NCI-H2171 (cell line): ENCODE measurements around the gene GNB2.
A peak's percentile ranks its signal among the peaks of the same experiment; 100 is the strongest.
"Not testable (repeated sequence)": the region's sequence is repeated elsewhere in the genome, so short reads cannot be mapped to it uniquely, and the experiment has no call there.

Experiments used
- DNase-seq: peaks from one replicate; lab custom pipeline; 2025; lab: John Stamatoyannopoulos, UW

Gene GNB2

DNA sequence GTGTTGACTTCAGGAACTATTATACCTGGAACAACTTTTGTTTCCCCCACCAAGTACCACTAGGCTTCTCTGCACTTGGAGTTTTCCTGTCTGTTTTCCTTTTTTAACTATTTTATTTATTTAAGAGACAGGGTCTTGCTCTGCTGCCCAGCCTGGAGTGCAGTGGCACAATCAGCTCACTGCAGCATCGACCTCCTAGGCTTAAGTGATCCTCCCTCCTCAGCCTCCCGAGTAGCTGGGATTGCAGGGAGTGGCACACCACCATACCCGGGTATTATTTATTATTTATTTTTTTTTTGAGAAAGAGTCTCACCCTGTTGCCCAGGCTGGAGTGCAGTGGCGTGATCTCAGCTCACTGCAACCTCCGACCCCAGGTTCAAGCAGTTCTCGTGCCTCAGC lies 22.6 kb downstream of the GNB2 start:
- DNase-seq, result no peak

- no peak for DNase-seq
Observed at GRCh38 chr7:100699018-100699417, 25.5 kb downstream of the GNB2 start.

DNA sequence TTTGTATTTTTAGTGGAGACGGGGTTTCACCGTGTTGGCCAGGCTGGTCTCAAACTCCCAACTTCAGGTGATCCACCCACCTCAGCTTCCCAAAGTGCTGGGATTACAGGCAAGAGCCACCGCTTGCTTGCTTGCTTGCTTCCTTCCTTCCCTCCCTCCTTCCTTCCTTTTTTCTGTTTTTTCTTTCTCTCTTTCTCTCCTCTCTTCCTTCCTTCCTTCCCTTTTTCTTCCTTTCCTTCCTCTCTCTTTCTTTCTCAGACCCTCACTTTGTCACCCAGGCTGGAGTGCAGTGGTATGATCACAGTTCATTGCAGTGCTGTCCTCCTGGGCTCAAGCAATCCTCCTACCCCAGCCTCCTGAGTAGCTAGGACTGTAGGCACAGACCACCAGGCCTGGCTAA lies 27.5 kb downstream of the GNB2 start:
- DNase-seq, result not testable (repeated sequence)

DNA sequence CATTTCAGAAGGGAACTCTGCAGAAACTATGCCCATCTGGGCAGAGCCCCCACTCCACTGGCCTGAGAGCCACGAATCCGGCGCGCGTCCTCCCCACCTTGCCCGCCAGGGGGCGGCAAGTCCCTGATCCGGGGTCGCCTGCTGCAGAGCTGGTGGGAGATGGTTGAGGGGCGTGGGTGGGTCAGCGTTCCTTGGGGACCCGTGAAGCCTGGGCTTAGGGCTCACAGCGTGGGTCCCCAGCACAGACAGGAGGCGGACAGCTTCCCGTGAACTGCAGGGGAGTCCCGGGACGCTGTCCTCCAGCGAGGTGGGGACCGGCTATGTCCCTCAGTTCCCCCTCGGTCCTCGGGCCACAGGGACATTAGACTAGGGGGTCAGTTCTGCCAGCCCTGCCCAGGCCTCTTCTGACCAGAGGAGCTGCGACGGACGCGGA lies 31.8 kb downstream of the GNB2 start:
- peak; percentile 35 for DNase-seq

GRCh38 chr7:100705753-100706671 lies 32.5 kb downstream of the GNB2 start, which contains the start of gene POP7:
POP7 (plus strand) TSS chr7:100706121; CDS start chr7:100706831, 710 bp downstream.
- peak; percentile 99 for DNase-seq

DNA sequence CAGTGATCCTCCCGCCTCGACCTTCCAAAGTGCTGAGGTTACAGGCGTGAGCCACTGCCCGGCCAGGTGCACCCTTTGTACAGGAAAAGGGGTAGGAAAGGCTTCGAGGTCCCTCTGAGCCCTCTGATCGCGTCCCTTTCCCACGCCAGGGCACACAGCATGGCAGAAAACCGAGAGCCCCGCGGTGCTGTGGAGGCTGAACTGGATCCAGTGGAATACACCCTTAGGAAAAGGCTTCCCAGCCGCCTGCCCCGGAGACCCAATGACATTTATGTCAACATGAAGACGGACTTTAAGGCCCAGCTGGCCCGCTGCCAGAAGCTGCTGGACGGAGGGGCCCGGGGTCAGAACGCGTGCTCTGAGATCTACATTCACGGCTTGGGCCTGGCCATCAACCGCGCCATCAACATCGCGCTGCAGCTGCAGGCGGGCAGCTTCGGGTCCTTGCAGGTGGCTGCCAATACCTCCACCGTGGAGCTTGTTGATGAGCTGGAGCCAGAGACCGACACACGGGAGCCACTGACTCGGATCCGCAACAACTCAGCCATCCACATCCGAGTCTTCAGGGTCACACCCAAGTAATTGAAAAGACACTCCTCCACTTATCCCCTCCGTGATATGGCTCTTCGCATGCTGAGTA lies 33.3 kb downstream of the GNB2 start:
- no peak for DNase-seq

DNA sequence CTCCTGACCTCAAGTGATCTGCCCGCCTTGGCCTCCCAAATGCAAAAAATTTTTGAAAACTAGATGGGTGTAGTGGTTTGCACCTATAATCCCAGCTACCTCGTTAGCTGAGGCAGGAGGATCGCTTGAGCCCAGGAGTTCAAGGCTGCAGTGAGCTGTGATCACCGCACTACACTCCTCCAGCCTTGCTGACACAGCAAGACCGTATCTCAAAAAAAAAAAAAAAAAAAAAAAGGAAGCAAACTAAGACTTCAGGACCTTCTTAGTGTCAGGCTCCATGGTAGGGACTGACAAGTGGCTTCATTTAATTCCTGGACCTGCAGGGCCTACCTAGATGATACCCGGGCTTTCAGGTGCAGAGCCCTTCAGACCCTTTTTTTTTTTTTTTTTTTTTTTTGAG lies 34.9 kb downstream of the GNB2 start:
- no peak for DNase-seq

DNA sequence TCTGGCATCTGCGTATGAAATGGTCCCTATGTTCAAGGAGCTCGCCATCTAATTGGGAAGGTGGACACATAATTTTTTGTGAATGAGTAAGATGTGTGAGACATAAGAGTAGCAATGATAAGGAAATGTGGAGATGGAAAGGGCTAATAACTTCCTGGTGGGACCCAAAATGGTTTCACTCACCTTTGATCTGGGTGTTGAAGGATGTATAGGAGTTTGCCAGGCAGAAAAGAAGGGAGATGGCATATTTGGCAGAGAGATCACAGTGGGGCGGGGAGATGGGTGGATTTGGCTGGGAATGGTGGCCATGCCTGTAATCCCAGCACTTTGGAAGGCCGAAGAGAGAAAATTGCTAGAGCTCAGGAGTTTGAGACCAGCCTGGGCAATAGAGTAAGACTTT lies 36.9 kb downstream of the GNB2 start:
- no peak for DNase-seq

DNA sequence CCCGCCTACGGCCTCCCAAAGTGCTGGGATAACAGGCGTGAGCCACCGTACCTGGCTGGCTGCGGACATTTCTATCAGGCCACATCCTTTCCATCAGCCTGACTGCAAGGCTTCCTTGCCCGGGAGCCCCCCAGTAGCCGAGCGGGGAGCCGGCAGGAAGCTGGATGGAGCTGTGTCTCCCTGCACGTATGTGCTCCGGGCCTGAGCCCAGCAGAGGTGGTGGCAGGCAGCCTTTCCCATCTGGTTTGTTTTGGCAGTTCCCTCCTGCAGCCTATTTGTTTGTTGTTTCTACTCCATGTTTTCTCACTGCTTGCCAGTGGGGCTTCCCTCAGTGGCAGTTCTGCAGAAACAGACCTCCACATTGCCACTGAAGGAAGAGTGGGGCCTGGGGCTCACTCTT lies 37.8 kb downstream of the GNB2 start:
- DNase-seq, result no peak

- no peak for DNase-seq
Observed at GRCh38 chr7:100714725-100715124, 41.2 kb downstream of the GNB2 start.

- DNase-seq, result not testable (repeated sequence)
Observed at GRCh38 chr7:100717073-100717472, 43.5 kb downstream of the GNB2 start.

DNA sequence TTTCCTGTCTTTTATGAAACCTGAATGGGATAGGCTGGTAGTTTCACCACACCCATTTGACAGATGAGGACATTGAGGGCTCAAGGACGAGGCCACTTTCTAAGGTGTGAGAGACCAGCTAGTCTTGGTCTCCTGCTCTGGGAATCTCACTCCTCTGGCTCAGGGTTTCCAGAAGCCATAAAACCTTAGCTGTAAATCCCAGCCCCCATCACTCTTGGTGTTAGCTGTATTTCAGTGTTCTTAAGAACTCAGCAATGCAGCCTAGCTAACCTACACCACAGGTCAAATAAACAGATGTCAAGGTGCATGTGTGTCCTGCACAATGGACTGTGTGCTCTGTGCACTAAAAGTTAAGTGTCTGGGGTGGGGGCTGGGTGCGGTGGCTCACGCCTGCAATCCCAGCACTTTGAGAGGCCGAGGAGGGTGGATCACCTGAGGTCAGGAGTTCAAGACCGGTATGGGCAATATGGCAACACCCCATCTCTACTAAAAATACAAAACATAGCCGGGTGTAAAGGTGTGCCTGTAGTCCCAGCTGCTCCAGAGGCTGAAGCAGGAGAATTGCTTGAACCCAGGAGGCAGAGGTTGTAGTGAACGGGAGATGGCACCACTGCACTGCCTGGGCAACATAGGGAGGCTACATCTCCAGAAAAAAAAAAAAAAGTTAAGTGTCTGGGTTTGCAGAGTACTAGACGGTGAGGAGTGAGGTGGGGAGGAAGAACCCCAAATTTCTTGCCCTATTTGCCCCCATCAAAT lies 46.2 kb downstream of the GNB2 start:
- DNase-seq, result peak; percentile 14

GRCh38 chr7:100720279-100720670 lies 46.7 kb downstream of the GNB2 start, which contains the start of gene EPO:
EPO (plus strand) TSS chr7:100720468; CDS start chr7:100720981, 513 bp downstream.
- no peak for DNase-seq

- DNase-seq, result no peak
Observed at GRCh38 chr7:100720671-100721504, 47.3 kb downstream of the GNB2 start.

DNA sequence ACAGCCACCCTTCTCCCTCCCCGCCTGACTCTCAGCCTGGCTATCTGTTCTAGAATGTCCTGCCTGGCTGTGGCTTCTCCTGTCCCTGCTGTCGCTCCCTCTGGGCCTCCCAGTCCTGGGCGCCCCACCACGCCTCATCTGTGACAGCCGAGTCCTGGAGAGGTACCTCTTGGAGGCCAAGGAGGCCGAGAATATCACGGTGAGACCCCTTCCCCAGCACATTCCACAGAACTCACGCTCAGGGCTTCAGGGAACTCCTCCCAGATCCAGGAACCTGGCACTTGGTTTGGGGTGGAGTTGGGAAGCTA lies 47.9 kb downstream of the GNB2 start:
- no peak for DNase-seq

DNA sequence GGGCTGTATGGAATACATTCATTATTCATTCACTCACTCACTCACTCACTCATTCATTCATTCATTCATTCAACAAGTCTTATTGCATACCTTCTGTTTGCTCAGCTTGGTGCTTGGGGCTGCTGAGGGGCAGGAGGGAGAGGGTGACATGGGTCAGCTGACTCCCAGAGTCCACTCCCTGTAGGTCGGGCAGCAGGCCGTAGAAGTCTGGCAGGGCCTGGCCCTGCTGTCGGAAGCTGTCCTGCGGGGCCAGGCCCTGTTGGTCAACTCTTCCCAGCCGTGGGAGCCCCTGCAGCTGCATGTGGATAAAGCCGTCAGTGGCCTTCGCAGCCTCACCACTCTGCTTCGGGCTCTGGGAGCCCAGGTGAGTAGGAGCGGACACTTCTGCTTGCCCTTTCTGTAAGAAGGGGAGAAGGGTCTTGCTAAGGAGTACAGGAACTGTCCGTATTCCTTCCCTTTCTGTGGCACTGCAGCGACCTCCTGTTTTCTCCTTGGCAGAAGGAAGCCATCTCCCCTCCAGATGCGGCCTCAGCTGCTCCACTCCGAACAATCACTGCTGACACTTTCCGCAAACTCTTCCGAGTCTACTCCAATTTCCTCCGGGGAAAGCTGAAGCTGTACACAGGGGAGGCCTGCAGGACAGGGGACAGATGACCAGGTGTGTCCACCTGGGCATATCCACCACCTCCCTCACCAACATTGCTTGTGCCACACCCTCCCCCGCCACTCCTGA lies 49.1 kb downstream of the GNB2 start:
- DNase-seq, result no peak

DNA sequence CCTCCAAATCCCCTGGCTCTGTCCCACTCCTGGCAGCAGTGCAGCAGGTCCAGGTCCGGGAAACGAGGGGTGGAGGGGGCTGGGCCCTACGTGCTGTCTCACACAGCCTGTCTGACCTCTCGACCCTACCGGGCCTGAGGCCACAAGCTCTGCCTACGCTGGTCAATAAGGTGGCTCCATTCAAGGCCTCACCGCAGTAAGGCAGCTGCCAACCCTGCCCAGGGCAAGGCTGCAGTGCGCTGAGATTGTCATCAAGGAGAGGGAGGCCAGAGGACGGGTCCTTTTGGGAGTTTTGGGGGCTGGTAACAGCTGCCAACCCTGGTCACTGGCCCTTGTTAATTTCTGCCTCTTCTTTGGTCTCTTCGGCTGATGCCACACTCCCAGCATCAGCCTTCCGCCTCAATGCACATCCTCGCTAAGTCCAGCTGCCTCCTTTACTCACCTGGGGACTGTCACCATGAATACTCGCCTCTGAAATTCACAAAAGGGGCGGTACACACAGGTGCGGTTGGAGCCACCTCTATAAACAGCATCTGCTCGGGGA lies 50.3 kb downstream of the GNB2 start:
- DNase-seq, result no peak

DNA sequence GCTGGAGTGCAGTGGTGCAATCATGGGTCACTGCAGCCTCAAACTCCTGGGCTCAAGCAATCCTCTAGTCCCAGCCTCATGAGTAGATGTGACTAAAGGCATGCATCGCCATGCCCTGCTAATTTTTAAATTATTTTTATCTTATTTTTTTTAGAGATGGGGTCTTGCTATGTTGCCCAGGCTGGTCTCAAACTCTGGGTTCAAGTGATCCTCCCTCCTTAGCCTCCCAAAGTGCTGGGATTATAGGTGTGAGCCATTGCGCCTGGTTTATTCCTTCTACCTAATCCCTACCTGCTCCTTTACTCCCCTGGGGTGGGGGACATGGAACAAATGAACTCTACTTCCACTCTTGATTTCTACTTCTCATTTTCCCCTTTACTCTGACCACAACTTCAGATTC lies 50.8 kb downstream of the GNB2 start:
- DNase-seq, result not testable (repeated sequence)

DNA sequence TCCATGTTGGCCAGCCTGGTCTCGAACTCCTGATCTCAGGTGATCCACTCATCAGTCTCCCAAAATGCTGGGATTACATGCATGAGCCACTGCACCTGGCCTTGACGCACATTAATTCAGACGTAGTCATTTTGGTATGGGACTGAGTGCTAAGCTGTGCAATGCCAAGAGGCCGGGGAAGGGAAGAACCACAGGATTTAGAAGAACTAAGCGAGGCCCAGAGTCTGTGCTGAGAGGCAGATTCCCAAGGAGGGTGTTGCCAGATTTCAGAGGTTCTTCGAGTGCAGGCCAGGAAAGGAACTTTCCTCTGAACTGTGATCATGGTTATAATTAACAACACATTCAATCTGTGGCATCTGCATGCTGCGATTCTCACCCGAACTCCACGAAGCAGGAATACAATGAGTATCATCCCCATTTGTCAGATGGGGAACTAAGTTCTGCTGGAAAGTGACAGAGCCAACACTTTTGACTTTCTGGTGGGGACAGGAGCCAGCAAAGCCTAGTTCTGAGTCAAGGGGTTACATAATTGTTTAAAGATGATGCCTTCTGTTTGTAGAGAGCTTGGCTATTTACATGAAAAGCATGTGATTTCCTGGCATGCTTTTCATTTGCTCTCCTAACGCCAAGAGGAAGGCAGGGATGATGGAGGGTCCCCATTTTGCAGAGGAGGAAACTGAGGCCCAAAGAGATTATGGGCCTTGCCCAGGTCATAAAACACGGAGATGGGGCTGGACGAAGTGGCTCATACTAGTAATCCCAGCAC lies 53.6 kb downstream of the GNB2 start:
- no peak for DNase-seq

GRCh38 chr7:100728196-100728595 lies 54.7 kb downstream of the GNB2 start:
- DNase-seq, result no peak
